Brain pericyte (primary cell): Measurements from ENCODE around the gene IFNLR1.
"Not testable (repeated sequence)": the region's sequence is repeated elsewhere in the genome, so short reads cannot be mapped to it uniquely, and the experiment has no call there.

Experiments
- DNase-seq: peaks from one replicate; pipeline ENCODE4 v3.0.0-alpha.2; 2012; ENCODE audit warnings: low read depth, low spot score

IFNLR1 gene

GRCh38 chr1:24186993-24187790 is at the start of gene IFNLR1:
IFNLR1 (minus strand) TSS chr1:24187289; CDS start chr1:24187248, 41 bp downstream.
- no peak for DNase-seq

GRCh38 chr1:24235921-24236788 is 49.1 kb upstream of the IFNLR1 start:
- DNase-seq, result no peak

DNA sequence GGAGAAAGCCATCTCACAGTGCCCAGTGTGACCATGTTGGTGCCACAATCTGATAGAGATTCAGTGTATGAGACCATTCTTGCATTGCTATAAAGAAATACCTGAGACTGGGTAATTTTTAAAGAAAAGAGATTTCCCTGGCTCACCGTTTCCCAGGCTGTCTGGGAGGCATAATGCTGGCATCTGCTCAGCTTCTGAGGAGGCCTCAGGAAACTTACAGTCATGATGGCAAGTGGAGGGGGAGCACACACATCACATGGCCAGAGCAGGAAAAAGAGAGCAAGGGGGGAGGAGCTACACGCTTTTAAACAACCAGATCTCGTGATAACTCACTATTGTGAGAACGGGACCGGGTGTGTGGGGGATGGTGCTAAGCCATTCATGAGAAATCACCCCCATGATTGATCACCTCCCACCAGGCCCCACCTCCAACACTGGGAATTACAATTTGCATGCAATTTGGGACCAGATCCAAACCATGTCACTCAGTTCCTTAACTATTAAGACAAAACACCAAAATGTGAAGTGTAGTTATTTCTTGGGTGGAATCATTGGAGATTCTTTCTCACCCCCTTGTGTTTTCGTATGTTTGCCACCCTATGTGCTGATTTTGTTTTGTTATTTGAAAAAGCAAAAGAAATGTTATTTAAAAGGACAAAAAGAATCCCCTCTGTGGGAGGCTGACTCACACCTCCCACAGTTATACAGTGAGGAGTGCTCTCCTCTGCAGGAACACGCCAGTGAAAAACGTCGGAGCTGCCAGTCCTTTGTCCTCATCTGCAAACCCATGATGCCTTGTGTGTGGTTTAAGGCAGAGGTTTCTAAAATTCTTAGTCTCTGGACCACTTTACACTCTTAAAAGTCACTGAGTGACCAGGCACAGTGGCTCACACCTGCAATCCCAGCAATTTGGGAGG is 46.9 kb upstream of the IFNLR1 start:
- DNase-seq, result peak; percentile 41

DNA sequence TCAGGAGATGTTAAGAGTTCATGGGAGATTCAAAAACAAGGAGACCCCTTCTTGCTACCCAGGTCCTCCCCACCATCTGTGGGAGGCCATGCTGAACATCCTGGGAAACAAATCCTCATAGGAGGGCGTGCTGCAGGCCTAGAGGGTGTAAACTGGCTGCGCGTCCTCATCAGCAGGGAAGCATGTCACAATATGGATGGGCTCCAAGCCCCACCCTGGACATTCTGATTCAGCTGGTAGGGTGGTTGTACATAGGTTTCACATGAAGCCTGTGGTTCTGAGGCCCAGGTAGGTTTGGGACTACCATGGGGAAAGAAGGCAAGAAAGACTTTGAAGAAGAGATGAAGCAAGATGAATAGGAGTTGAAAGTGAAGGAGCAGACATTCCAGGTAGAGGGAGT is 44.6 kb upstream of the IFNLR1 start:
- no peak for DNase-seq

DNA sequence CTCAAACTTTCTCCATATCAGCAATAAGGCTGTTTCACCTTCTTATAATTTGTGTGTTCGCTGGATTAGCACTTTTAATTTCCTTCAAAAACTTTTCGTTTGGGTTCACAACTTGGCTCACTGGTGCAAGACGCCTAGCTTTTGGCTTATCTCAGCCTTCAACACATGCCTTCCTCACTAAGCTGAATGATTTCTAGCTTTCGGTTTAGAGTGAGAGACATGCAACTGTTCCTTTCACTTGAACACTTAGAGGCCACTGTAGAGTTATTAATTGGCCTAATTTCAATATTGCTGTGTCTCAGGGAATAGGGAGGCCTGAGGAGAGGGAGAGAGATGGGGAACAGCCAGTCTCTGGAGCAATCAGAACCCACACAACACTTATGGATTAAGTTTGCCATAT is 41.2 kb upstream of the IFNLR1 start:
- DNase-seq, result no peak

GRCh38 chr1:24226749-24227148 is 39.7 kb upstream of the IFNLR1 start:
- DNase-seq, result no peak

DNA sequence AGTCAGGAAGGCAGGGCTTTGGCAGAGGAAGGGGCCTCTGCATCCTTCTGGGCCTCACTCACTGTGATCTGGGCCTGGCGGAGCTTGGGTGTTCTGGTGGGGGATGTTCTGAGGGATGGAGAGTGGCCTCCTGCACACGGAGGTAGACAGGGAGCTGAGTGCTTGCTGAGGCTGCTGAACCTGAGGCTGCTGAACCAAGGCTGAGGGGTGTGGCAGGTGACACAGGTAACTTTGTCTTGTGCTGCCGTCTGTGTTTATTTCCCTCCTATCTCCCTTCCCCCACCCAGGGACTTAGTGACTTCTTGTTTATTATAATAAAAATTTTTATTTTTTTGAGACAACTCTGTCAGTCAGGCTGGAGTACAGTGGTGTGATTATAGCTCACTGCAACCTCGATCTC is 37.7 kb upstream of the IFNLR1 start:
- DNase-seq, result no peak

DNA sequence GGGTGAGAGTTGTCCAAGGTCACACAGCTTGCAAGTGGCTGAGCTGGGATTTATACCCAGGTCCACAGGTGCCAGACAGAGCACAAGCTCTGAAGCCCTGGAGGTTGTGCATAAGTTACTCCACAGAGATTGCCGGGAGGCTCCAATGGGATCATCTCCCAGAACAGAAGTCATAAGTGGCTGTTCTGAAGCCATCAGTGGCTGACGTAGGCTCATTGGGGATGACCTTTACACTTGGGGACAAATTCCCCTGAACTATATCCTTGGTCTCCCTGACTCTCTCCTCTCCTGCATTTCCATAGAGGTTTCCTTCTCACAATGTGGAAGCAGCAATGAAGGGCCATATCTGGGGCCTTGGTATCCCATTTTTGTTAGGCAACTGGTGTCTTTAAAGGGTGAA is 37.0 kb upstream of the IFNLR1 start:
- DNase-seq, result no peak

- DNase-seq, result no peak
These were observed 35.7 kb upstream of the IFNLR1 start for GRCh38 chr1:24222793-24223192.

DNA sequence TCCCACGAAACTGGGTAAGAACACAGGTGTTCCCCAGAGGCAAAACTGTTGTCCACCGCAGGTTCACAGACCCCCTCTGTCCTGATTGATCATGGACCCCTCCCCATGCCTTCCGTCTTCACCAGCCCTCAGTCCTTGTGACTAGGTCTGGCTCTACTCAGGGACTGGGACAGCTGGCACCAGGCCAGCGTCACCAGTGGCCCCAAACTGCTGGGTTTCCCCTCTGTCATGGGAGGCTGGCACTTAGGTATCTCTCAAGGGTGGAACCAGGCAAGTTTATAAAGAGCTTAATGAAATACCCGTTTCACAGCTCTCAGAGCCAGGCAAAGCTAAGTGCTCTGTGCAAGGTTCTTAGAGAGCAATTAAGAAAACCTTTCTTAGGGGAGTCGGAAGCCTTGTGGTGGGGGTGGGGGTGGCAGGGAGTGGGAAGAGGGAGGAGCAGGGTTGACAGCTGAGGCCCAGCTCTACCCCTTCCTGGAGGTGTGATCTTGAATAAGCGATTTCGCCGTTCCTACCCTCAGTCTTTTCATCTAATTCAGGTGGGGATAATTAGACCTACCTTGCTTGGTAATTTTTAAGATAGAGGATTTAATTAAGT is 35.0 kb upstream of the IFNLR1 start:
- no peak for DNase-seq

- no peak for DNase-seq
These were observed 34.2 kb upstream of the IFNLR1 start for GRCh38 chr1:24221246-24221645.

DNA sequence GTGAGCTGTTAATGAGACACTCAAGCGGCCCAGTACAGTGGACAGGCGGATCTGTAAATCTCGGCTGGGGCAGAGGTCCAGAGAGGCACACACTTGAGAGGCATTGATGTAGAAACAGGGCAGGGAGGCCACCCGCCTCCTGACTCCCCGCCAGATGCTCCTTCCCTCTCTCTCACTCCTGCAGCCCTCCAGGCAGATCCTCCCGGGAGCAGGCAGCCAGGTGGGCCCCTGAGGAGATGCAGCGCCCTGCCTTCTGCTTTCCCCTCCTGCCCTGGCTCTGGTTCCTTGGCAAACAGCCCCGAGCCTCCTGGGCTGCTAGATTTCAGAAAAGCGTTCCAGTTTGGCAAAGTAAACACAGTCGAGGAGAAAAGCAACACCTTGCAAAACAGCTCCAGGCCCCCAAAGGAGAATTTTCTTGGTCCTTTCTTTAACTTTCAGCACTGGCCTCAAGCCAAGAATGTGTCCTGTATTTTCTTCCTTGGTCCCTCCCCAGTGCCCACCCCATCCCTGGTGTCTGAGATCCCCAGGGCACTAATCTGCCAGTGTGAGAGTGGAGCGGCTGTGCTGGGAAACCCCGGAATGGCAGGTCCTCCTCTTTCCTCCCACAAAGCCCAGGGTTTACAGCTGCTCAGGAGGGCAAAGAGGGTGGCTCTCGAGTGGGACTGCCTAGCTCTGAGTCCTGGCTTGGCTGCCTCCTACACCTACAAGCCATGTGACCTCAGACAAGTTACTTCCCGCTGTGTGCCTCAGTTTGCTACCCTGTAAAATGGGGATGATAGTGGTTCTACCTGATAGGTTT is 29.4 kb upstream of the IFNLR1 start:
- DNase-seq, result peak; percentile 26

GRCh38 chr1:24215226-24215814 is 28.2 kb upstream of the IFNLR1 start:
- DNase-seq, result no peak

- DNase-seq, result no peak
These were observed 25.3 kb upstream of the IFNLR1 start for GRCh38 chr1:24212376-24212775.

- no peak for DNase-seq
These were observed 23.1 kb upstream of the IFNLR1 start for GRCh38 chr1:24210195-24210627.

DNA sequence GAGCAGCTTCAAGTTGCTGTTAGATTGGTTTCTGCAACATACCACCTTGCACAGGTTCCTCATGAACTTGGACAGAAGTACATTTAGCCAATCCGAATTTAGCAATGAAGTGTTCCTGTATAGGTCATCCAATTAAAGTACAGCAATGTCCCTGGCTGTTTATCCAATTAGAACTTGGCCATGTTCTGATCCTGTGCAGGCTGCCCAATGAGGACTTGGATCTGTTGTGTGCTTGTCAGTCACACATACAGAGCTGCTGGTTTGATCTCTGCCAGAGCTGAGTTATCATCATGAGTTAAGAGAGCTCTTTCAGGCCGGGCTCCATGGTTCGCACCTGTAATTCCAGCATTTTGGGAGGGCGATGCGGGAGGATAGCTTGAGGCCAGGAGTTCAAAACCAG is 22.0 kb upstream of the IFNLR1 start:
- DNase-seq, result no peak

- DNase-seq, result no peak
These were observed 20.6 kb upstream of the IFNLR1 start for GRCh38 chr1:24207709-24208108.

DNA sequence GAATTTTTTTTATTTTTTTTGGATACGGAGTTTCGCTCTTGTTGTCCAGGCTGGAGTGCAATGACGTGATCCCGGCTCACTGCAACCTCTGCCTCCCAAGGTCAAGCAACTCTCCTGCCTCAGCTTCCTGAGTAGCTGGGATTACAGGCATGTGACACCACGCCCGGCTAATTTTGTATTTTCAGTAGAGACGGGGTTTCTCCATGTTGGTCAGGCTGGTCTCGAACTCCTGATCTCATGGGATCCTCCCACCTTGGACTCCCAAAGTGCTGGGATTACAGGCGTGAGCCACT is 20.3 kb upstream of the IFNLR1 start:
- not testable (repeated sequence) for DNase-seq

- no peak for DNase-seq
These were observed 19.7 kb upstream of the IFNLR1 start for GRCh38 chr1:24206516-24207394.
